Stimulated activated CD8-positive, alpha-beta memory T cell treated with anti-CD3 and anti-CD28 coated beads, Interleukin-15, amount 100 ng/mL, for 24 hours (primary cell): Measurements from ENCODE around the gene XRCC1.
"Not testable (repeated sequence)": the region's sequence is repeated elsewhere in the genome, so short reads cannot be mapped to it uniquely, and the experiment has no call there.

Experiments used
- DNase-seq: peaks from one replicate; pipeline ENCODE4 v3.0.0-alpha.2; 2020; ENCODE audit warnings: low read depth

The XRCC1 gene

GRCh38 chr19:43600326-43600725, 25.0 kb upstream of the XRCC1 start:
- DNase-seq = not testable (repeated sequence)

DNA sequence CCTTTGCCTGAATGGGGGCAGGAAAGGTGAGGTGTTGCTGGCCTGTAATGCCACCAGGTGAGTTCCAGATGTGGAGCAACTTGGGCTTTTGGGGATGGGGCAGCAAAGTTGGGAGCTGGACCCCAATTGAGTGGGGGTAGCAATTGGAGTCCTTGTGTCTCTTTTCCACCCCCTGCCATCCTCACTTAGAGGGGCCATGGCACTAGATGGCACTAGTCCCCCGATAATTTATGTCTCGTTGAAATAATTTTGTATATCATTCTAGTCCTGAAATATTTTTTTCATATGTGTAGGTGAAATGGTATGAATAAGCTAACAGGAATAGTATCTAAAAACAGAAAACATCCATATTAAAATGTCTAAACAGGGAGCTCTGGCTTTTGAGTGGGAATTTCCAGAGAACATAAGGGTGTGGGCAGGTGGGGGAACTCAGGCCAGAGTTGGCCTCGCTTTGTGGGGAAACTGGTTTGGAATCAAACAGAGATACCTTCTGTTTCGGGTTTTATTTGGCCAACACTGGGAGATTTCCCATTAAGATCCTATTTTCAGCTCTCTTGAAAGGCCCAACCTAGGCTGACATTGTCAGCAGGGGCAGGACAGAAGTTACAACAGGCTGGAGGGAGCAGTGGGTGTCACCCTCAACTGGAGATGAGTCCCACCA, 24.4 kb upstream of the XRCC1 start:
- no peak for DNase-seq

DNA sequence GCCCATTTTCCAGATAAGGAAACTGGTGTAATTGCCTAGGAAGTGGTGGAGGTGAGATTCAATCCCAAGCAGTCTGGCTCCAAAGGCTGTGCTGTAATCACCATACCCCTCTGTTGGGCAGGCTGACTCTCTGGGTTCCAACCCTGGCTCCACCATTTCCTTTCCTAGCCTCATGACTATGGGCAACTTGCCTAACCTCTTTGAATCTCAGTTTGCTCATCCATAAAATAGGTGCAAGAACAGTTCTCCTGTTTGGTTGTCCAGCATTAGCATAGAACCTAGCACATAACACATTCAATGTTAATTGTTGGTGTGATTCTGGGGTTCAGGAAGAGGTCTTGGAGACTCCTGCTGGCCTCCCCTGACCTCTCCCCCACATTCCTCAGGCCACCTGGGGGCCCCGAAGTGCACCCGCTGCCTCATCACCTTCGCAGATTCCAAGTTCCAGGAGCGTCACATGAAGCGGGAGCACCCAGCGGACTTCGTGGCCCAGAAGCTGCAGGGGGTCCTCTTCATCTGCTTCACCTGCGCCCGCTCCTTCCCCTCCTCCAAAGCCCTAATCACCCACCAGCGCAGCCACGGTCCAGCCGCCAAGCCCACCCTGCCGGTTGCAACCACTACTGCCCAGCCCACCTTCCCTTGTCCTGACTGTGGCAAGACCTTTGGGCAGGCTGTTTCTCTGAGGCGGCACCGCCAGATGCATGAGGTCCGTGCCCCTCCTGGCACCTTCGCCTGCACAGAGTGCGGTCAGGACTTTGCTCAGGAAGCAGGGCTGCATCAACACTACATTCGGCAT, 23.3 kb upstream of the XRCC1 start:
- DNase-seq = no peak

DNA sequence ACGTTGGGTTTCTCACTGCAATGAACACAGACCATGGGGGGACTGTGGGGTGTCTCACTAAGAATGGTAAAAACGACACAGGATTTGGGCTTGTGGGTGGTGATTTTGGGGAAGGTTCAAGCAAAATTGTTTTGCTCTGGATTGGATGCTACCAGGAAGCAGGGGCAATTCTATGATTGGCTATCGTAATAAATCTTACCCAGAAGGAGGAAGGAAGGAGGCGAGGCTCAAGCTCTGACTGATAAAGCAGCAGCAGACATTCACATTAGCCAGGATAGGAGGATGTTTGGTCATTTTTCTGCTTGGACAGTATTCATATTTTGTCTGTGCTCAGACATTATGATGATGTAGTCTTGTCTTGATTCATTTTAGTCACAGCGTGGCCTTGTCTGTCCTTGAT, 22.5 kb upstream of the XRCC1 start:
- DNase-seq = no peak

GRCh38 chr19:43596842-43597461, 21.6 kb upstream of the XRCC1 start:
- no peak for DNase-seq

DNA sequence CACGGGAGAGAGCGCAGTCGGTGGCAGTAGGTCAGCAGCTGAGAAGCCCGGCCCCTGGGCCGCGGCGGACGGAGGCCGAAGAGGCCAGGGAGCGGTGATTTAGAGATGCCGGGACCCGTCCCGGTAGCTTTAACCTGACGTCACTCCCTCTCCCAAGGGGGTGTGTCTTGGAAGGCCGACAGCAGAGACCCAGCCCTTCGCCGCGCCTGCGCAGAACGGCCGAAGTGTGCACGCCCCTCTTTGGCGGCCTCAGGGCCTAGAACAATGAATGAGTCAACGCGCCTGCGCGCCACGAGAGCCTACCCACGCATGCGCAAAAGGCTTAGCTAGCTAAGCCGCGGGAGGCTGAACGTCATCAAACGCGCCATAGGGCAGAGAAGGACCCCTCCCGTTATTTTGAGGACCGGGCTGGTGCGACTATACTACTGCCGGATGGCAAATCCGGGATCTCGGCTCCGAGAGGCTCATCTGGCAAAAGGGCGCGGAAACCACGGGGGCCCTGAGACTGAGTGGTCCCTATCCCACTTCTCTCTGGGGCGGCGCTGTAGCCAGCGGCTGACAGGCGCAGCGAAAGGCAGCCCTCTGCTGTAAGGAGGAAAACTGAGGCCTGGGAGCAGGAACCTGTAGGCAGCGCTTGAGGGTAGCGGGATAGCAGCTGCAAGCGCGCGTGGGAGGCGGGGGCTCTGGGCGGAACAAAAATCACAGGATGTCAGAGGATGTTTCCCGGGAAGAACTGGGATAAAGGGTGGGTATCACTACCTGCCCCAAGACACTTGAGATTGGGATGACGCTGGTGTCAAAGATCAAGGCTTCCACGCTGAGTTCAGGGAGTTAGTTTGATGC, 20.9 kb upstream of the XRCC1 start, which contains the start of the genes IRGQ and ZNF576:
IRGQ (minus strand) TSS at position 136 of the 843 bp plus-strand sequence. CDS start 796 bp downstream, outside the sequence.
ZNF576 (plus strand) TSS at position 597 of the 843 bp plus-strand sequence. CDS start 514 bp downstream, outside the sequence.
- peak; percentile 100 for DNase-seq

- no peak for DNase-seq
Measured at GRCh38 chr19:43595605-43595998, 20.3 kb upstream of the XRCC1 start.

DNA sequence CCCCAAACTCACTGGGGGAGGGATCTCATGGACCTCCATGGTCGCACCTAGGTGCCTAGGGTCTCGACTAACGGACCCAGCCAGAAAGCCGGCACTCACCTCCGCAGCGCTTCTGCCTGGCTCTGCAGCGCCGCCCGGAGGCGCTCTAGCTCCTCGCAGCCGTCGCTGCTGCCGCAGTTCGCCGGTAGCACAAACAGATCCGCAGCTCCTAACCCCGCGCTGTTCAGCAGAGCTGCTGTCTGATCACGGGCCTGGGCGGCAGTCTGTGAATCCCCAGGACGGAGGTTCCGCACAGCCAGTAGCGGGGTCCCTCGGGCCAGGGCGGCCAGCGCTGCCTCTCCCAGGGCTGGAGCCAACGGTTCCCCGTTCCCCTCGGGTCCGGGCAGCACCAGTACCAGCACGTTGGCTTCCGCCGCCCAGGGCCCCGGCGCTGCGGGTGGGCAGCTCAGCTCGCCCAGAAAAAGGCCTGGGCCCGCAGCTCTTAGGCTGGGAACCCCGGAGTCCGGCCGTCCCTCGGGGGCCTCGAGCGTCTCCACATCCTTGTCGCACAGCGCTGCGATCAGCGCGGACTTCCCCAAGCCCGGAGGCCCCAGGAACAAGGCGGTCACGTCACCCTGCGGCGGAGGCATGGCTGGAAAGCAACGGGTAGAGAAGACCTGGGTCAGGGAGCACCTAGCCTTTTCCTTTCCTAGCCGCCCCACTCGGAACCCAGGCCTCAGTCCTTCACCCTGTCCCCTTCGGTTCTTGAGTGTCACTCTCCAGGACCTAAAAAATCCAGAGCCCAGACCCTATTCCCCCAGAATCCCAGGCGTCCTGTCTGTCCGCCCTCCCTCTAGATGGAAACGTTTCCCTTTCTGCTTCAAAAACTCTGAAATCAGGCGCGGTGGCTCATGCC, 19.6 kb upstream of the XRCC1 start:
- peak; percentile 42 for DNase-seq

DNA sequence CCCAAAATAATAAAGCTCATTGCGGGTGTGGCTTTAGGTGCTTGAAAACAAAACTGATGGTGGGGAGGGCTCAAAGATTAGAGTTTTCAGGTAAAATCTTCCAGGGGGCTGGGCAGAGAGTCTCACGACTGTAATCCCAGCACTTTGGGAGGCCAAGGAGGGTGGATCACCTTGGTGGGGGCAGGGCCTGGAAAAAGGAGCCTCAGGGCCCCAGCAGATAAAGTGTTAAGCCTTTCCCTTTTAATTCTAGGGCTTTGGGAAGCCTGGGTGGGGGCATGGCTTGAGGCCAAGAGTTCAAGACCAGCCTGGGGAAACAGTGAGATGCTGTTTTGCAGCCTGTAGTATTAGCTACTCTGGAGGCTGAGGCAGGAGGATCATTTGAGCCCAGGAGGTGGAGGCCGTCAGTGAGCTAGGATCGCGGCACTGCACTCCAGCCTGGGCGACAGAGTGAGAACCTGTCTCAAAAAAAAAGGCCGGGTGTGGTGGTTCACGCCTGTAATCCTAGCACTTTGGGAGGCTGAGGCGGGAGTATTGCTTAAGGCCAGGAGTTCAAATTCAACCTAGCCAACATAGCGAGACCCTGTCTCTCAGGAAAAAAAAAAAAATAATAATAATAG, 18.9 kb upstream of the XRCC1 start:
- no peak for DNase-seq

DNA sequence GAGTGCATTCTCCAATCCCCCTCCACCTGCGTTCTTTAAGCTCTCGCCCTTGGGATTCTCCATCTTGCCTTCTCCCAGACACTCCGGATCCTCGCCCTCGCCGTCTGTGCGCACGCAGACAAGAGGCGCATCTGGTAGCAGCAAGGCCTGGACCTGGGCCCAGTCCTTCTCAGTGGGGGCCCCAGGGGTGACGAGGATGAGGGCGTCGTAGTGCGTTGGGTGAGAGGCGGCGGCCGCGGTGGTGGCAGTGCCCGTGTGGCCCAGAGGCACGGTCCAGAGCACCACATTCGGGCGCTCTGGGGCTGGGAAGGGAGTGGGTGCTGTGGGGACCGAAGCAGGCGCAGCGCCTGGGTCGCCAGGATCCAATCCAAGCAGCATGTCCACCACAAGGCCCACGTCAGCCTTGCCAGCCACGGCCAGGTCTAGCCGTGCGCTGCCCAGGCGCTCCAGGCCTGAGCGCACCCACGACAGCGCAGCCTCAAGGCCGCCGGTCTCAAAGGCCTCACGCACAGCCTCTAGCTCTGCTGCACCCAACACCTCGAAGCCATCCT, 17.5 kb upstream of the XRCC1 start:
- DNase-seq = no peak

GRCh38 chr19:43591904-43592772, 16.8 kb upstream of the XRCC1 start:
- DNase-seq = no peak

DNA sequence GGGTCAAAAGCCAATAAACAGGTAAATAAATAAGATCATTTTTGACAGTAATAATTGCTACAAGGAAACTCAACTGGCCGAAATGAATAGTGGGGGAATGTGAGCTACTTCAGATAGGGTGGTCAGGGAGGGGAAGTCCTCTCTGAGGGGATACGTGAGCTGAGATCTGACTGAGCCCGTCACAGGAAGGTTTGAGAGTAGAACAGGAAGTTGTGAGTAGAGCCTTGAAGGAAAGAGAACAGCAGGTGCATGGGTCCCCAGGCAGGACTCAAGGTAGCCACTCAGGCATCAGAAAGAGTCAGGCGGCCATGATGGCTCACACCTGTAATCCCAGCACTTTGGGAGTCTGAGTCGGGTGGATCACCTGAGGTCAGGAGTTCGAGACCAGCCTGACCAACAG, 14.4 kb upstream of the XRCC1 start:
- DNase-seq = no peak

- DNase-seq = no peak
Measured at GRCh38 chr19:43589277-43589676, 13.9 kb upstream of the XRCC1 start.

GRCh38 chr19:43587029-43587428, 11.7 kb upstream of the XRCC1 start:
- not testable (repeated sequence) for DNase-seq

DNA sequence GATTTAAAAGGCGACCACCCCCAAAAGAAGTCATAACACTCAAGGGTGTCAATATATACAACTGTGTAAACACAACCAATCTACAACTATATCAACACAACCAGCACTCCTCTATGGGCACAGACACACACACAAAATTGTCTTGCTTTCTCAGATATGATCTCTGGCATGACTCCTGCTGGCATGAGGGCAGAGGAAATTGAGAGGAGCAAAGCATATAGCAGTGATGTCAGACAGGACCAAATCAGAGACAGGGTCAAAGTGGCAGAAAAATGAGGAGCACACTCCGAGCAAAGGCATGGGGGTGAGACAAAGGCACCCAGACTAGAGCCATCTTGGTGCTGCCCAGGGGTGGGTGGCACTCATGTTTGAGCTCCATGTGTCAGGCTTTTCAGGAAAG, 11.0 kb upstream of the XRCC1 start:
- no peak for DNase-seq

- DNase-seq = no peak
Measured at GRCh38 chr19:43584484-43584883, 9.2 kb upstream of the XRCC1 start.

GRCh38 chr19:43582495-43582894, 7.2 kb upstream of the XRCC1 start:
- DNase-seq = no peak

DNA sequence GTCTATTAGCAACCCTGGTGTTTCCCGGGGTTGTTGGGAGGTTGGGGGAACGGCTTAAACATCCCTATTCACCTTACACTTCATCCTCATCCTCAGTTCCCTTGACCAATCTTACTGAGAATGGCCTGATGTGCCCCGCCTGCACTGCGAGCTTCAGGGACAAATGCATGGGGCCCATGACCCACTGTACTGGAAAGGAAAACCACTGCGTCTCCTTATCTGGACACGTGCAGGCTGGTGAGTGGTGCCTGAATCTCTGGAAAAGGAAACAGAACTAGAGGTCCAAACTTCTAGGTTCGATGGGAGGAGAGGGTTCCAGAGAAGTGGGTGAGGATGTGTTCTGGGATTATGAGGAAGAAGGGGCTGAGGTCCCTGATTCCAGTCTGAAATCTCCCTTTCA, 6.1 kb upstream of the XRCC1 start:
- DNase-seq = no peak

GRCh38 chr19:43578787-43579186, 3.5 kb upstream of the XRCC1 start:
- no peak for DNase-seq
